ENCODE results near the gene PAFAH1B2.
A peak's percentile ranks its signal among the peaks of the same experiment; 100 is the strongest.

DNA sequence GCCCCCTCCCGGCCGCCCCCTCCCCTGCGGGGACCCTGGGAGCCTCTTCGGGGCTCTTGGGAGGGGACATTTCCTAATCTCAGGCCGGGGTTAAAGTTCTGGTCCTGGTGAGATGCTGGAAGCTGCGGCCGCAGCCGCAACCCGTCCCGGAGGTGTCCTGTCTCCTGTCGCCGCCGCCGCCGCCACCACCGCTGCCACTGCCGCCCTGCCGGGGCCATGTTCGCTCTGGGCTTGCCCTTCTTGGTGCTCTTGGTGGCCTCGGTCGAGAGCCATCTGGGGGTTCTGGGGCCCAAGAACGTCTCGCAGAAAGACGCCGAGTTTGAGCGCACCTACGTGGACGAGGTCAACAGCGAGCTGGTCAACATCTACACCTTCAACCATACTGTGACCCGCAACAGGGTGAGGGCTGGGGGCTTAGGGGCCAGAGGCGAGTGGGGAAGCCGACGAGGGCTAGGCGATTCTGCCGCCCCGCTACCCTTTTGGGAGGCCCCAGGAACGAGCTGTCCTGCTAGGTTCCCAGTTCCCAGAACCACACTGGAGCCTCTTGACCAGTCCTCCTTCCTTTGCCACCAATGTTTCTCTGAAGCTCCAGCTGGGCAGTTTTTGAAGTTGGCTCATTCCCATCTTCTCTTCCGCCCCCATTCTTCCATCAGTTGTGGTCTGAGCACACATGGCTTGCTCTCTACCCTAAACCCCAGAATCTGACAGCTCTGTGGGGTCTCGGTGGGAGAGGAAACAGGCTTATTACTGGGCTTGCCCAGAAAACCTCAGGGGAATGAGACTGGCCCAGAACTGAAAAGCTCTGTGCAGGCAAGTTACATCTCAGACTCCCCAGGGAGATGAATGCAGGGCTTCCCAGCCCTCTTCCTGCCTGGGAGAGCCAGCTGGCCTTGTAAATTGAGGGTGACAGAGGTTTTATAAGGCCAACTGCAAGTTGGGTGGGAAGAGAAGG is 35.2 kb downstream of the PAFAH1B2 start:
- TF ChIP-seq CTCF (IDR thresholded peaks at IDR 0.05) (peak in 1 of 4 experiments; percentile 4), POLR2A (IDR thresholded peaks at IDR 0.05) (no peak), POLR2AphosphoS5 (IDR thresholded peaks at IDR 0.05) (no peak), EP300 (IDR thresholded peaks at IDR 0.05) (no peak)

Measured in gastroesophageal sphincter (tissue), 3 donors.